Gastroesophageal sphincter (tissue), 3 donors: ENCODE results near the gene FKRP.

Experiments used
- POLR2A ChIP-seq, 2 donors: fragments of 450-650 bp; IDR thresholded peaks; one replicate each; pipeline ENCODE4 v1.6.1; 2017; ENCODE audit warnings: antibody characterized with exemption in 2 of 2, mild to moderate bottlenecking in 2 of 2, moderate library complexity in 1 of 2
- TF ChIP-seq, protein P1 (sequence below), 4 experiments: fragments of 200-600 bp in 2 of 4; fragments of 450-650 bp in 2 of 4; sonication (generic) in 1 of 4; IDR thresholded peaks; one replicate each; pipeline ENCODE4 v1.5.1; 2017 to 2019; ENCODE audit warnings: antibody characterized with exemption in 4 of 4, mild to moderate bottlenecking in 2 of 4, moderate library complexity in 2 of 4

DNA sequence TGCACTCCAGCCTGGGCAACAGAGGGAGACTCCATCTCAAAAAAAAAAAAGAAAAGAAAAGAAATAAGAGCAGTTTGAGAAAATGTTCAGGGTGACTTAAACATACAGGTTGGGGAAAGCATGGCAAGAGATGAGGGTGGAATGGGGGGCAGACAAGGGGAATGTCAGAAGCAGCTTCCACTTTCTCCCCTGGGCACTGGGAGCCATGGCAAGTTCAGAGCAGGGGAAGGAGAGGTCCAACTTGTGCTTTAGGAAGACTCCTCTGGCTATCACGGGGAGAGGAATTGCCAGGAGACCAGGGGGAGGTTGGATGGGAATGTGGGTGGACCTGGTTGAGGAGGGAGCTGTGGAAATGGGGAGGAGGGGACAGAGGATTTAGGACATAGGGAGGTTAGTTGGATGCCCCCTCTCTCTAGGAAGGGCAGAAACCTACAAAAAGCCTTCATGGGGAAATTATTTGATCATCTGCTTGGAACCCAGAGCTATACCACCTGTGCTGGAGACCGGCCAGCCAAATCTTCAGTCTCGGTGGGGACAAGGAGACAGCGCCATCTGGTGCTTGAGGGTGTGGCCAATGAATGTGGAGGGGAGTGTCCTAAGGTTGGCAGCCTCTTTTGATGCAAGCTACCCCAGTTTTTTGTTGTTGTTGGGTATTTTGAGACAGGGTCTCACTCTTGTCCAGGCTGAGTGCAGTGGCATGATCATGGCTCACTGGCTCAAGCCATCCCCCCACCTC is 7.7 kb downstream of the FKRP start:
- TF ChIP-seq, protein P1, sequence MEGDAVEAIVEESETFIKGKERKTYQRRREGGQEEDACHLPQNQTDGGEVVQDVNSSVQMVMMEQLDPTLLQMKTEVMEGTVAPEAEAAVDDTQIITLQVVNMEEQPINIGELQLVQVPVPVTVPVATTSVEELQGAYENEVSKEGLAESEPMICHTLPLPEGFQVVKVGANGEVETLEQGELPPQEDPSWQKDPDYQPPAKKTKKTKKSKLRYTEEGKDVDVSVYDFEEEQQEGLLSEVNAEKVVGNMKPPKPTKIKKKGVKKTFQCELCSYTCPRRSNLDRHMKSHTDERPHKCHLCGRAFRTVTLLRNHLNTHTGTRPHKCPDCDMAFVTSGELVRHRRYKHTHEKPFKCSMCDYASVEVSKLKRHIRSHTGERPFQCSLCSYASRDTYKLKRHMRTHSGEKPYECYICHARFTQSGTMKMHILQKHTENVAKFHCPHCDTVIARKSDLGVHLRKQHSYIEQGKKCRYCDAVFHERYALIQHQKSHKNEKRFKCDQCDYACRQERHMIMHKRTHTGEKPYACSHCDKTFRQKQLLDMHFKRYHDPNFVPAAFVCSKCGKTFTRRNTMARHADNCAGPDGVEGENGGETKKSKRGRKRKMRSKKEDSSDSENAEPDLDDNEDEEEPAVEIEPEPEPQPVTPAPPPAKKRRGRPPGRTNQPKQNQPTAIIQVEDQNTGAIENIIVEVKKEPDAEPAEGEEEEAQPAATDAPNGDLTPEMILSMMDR (IDR thresholded peaks at IDR 0.05), result peak in 2 of 4 experiments; percentile 20 to 53
- no peak for TF ChIP-seq POLR2A (IDR thresholded peaks at IDR 0.05)
